ENCODE data around the gene LTO1. TPM values are rescaled to one million over a fixed set of nuclear protein-coding genes. Genes with fewer than 3 reads are reported as not detected.
A peak's percentile ranks its signal among the peaks of the same experiment; 100 is the strongest.

LTO1 gene
- total RNA-seq, 1 donor from 2014 or later: 20.0 TPM

GRCh38 chr11:69640260-69640994 is 34.7 kb downstream of the LTO1 start:
- TF ChIP-seq EZH2 (IDR thresholded peaks at IDR 0.05; ENCODE audit: insufficient read depth, low read length) (no peak), CTCF (IDR thresholded peaks at IDR 0.05; ENCODE audit: insufficient read depth, low read depth, low read length) (no peak)
- H3K36me3 Mint-ChIP-seq (ENCODE audit: low read depth, unreplicated experiment): no peaks in the 10 kb centered on the region
- H3K4me3 ChIP-seq (ENCODE audit: insufficient read depth, low read depth, low read length): peak overlapping the region; percentile 72
- H2AFZ ChIP-seq (ENCODE audit: low read depth, low read length): peak overlapping the region; percentile 65
- H3K27ac Mint-ChIP-seq (ENCODE audit: unreplicated experiment): peak overlapping the region; percentile 81
- H3K9ac ChIP-seq (ENCODE audit: low read length): peak overlapping the region; percentile 97
- peaks cover 8% of the 10 kb centered on the region for H3K36me3 ChIP-seq (ENCODE audit: insufficient read depth, low read length)
- peaks cover 58% of the 10 kb centered on the region for H3K79me2 ChIP-seq (ENCODE audit: insufficient read depth, low read length)
- no peaks in the 10 kb centered on the region for H3K9me3 Mint-ChIP-seq (ENCODE audit: unreplicated experiment)
- no peaks in the 10 kb centered on the region for H3K27me3 Mint-ChIP-seq (ENCODE audit: low read depth, unreplicated experiment)
- DNase-seq (ENCODE audit: low read depth) (no peak), FAIRE-seq (no peak)
- H3K4me1 Mint-ChIP-seq (ENCODE audit: low read depth, unreplicated experiment): peaks cover 4% of the 10 kb centered on the region
- peaks cover 26% of the 10 kb centered on the region for H4K20me1 ChIP-seq (ENCODE audit: insufficient read depth, low read length)
- H3K27me3 ChIP-seq (ENCODE audit: insufficient read depth, low read length): no peaks in the 10 kb centered on the region
- H3K9me3 ChIP-seq (ENCODE audit: insufficient read depth, low read depth, low read length): no peaks in the 10 kb centered on the region
- peak overlapping the region; percentile 86 for H3K27ac ChIP-seq (ENCODE audit: low read depth, low read length)
- peak overlapping the region; percentile 99 for H3K4me2 ChIP-seq (ENCODE audit: low read length)
- peaks cover 51% of the 10 kb centered on the region for H3K4me1 ChIP-seq (ENCODE audit: insufficient read depth, low read length)
- H3K4me3 Mint-ChIP-seq (ENCODE audit: unreplicated experiment): peak overlapping the region; percentile 85

DNA sequence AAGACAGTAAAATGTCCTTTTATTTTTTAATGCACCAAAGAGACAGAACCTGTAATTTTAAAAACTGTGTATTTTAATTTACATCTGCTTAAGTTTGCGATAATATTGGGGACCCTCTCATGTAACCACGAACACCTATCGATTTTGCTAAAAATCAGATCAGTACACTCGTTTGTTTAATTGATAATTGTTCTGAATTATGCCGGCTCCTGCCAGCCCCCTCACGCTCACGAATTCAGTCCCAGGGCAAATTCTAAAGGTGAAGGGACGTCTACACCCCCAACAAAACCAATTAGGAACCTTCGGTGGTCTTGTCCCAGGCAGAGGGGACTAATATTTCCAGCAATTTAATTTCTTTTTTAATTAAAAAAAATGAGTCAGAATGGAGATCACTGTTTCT is 35.3 kb downstream of the LTO1 start:
- peak overlapping the region; percentile 72 for H3K4me3 ChIP-seq (ENCODE audit: insufficient read depth, low read depth, low read length)
- H3K27ac Mint-ChIP-seq (ENCODE audit: unreplicated experiment): peak overlapping the region; percentile 81
- H4K20me1 ChIP-seq (ENCODE audit: insufficient read depth, low read length): peaks cover 20% of the 10 kb centered on the region
- H3K4me1 Mint-ChIP-seq (ENCODE audit: low read depth, unreplicated experiment): peaks cover 4% of the 10 kb centered on the region
- peak overlapping the region; percentile 86 for H3K27ac ChIP-seq (ENCODE audit: low read depth, low read length)
- H3K9me3 ChIP-seq (ENCODE audit: insufficient read depth, low read depth, low read length): no peaks in the 10 kb centered on the region
- H3K4me3 Mint-ChIP-seq (ENCODE audit: unreplicated experiment): peak overlapping the region; percentile 85
- no peaks in the 10 kb centered on the region for H3K9me3 Mint-ChIP-seq (ENCODE audit: unreplicated experiment)
- peak overlapping the region; percentile 99 for H3K4me2 ChIP-seq (ENCODE audit: low read length)
- H3K27me3 ChIP-seq (ENCODE audit: insufficient read depth, low read length): no peaks in the 10 kb centered on the region
- H3K36me3 ChIP-seq (ENCODE audit: insufficient read depth, low read length): peaks cover 3% of the 10 kb centered on the region
- DNase-seq (ENCODE audit: low read depth): no peak
- peaks cover 52% of the 10 kb centered on the region for H3K79me2 ChIP-seq (ENCODE audit: insufficient read depth, low read length)
- H3K27me3 Mint-ChIP-seq (ENCODE audit: low read depth, unreplicated experiment): peaks cover 1% of the 10 kb centered on the region
- TF ChIP-seq CTCF (IDR thresholded peaks at IDR 0.05; ENCODE audit: insufficient read depth, low read depth, low read length): no peak
- TF ChIP-seq EZH2 (IDR thresholded peaks at IDR 0.05; ENCODE audit: insufficient read depth, low read length): no peak
- H3K36me3 Mint-ChIP-seq (ENCODE audit: low read depth, unreplicated experiment): no peaks in the 10 kb centered on the region
- peak overlapping the region; percentile 50 for H2AFZ ChIP-seq (ENCODE audit: low read depth, low read length)
- FAIRE-seq: no peak
- H3K9ac ChIP-seq (ENCODE audit: low read length): peak overlapping the region; percentile 97
- peaks cover 45% of the 10 kb centered on the region for H3K4me1 ChIP-seq (ENCODE audit: insufficient read depth, low read length)
